ENCODE measurements around the gene SLC24A1. TPM values are rescaled to one million over a fixed set of nuclear protein-coding genes. Genes with fewer than 3 reads are reported as not detected.
A peak's percentile ranks its signal among the peaks of the same experiment; 100 is the strongest.

The SLC24A1 gene
- total RNA-seq: 1 to 10 TPM; 5.8 to 9.3 TPM

DNA sequence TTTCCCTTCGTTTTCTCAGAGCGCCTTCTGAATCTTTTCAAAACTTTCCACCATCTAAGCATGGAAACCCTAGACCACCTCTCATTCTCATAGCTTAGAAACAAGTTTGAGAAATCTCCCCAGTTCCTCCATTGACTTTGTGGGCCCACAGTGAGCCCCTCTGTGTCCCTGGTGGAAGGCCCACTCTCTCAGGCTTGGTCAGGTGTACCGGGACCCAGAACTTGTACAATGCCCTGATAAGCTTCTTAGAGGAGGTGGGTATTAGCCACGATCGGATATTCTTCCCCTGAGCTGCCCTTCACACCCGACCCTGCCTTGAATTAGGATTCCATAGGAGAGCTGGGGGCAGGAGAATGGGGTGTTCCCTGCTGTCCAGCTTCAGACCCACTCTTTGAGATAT is at the start of gene SLC24A1:
SLC24A1 (plus strand) TSS at position 301 of the 400 bp plus-strand sequence. CDS start 2,143 bp downstream, outside the sequence.
- no peak for DNase-seq
- Mint-ChIP-seq H3K27me3 (no peaks in the 10 kb centered on the region), H3K9me3 (no peaks in the 10 kb centered on the region), H3K36me3 (ENCODE audit: low read depth) (no peaks in the 10 kb centered on the region), H3K27ac (no peak within 1 kb of the TSS), H3K4me3 (no peak within 1 kb of the TSS), H3K4me1 (no peaks in the 10 kb centered on the region)
- CTCF ChIA-PET: interaction anchor here (1.0 to 2.4 kb wide), 3 partner anchors 14 to 19 kb away, joined by 3 to 6 read pairs (median 3); no protein-coding TSS in a partner anchor
- POLR2A ChIA-PET: interaction anchor here (1.3 kb wide), 1 partner anchor 10 kb away, joined by 6 read pairs; no protein-coding TSS in a partner anchor

GRCh38 chr15:65571971-65572370 is 49.8 kb upstream of the SLC24A1 start:
- no peak for DNase-seq
- peaks cover 22% of the 10 kb centered on the region for H3K36me3 Mint-ChIP-seq (ENCODE audit: low read depth)
- no peak overlapping the region for H3K27ac Mint-ChIP-seq
- POLR2A ChIA-PET: no interaction called here
- H3K27me3 Mint-ChIP-seq: no peaks in the 10 kb centered on the region
- H3K4me3 Mint-ChIP-seq: no peak overlapping the region
- no peaks in the 10 kb centered on the region for H3K9me3 Mint-ChIP-seq
- H3K4me1 Mint-ChIP-seq: no peaks in the 10 kb centered on the region
- CTCF ChIA-PET: interaction anchor here (1.3 kb wide), 1 partner anchor 10 kb away, joined by 4 read pairs; no protein-coding TSS in a partner anchor

- Mint-ChIP-seq H3K9me3 (no peaks in the 10 kb centered on the region), H3K4me1 (peaks cover 4% of the 10 kb centered on the region), H3K4me3 (no peak overlapping the region), H3K27ac (no peak overlapping the region), H3K36me3 (ENCODE audit: low read depth) (peaks cover 46% of the 10 kb centered on the region), H3K27me3 (no peaks in the 10 kb centered on the region)
- ChIA-PET CTCF (no interaction called here), POLR2A (no interaction called here)
- DNase-seq: no peak
Measured at GRCh38 chr15:65576664-65577063, 45.1 kb upstream of the SLC24A1 start.

GRCh38 chr15:65577129-65577996 is 44.4 kb upstream of the SLC24A1 start:
- CTCF ChIA-PET: no interaction called here
- no peaks in the 10 kb centered on the region for H3K9me3 Mint-ChIP-seq
- H3K27me3 Mint-ChIP-seq: no peaks in the 10 kb centered on the region
- no peak for DNase-seq
- POLR2A ChIA-PET: interaction anchor here (2.8 kb wide), 1 partner anchor 34 kb away, joined by 7 read pairs; the partner anchor contains the start of gene INTS14
- no peak overlapping the region for H3K4me3 Mint-ChIP-seq
- H3K36me3 Mint-ChIP-seq (ENCODE audit: low read depth): peaks cover 49% of the 10 kb centered on the region
- no peak overlapping the region for H3K27ac Mint-ChIP-seq
- peaks cover 5% of the 10 kb centered on the region for H3K4me1 Mint-ChIP-seq

DNA sequence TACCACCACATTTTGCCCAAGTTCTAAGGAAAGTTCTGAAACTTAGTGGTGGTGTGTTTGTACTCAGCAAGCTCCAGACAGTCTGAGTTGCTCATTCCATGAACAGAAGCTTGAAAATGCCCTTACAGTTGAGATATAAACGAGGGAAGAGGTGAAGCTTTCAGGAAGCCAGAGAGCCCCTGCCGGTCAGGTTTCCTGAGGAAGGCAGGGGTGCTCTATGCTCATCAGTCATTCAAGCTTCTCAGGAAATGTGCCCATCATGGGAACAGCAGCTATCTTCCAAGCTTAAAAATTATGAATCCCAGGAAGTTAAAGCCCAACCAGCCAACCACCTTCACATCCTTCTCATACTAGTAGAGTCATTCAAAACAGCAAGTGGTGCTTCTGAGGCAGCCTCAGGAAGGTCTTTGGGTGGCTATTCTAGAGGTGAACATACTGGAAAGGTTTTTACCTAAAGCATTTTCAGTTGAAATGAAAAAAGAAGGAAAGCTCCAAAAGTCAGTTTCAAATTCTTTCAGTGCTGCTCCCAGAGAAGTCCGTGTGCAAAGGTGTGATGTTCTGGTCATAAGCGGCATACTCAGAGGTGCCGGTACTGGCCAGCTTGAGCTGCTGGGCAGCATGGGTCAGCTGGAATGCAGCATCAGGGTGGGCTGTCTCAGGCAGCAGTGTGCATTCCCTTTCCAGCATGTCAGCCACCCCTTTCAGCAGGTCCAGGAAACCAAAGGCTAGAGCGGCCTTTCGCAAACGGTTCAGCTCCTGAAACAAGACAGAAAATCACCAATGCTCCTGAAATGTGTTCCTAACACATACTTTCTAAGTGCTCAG is 42.6 kb upstream of the SLC24A1 start:
- Mint-ChIP-seq H3K4me1 (peaks cover 19% of the 10 kb centered on the region), H3K27me3 (no peaks in the 10 kb centered on the region), H3K27ac (peak overlapping the region; percentile 13), H3K4me3 (no peak overlapping the region), H3K9me3 (no peaks in the 10 kb centered on the region), H3K36me3 (ENCODE audit: low read depth) (peaks cover 65% of the 10 kb centered on the region)
- no peak for DNase-seq
- ChIA-PET POLR2A (interaction anchor here (1.0 to 2.8 kb wide), 3 partner anchors 12 to 926 kb away, joined by 5 to 7 read pairs (median 5); partner anchors contain the start of genes INTS14, RPL4 and ZWILCH), CTCF (interaction anchor here (1.1 kb wide), 1 partner anchor 12 kb away, joined by 3 read pairs; no protein-coding TSS in a partner anchor)

DNA sequence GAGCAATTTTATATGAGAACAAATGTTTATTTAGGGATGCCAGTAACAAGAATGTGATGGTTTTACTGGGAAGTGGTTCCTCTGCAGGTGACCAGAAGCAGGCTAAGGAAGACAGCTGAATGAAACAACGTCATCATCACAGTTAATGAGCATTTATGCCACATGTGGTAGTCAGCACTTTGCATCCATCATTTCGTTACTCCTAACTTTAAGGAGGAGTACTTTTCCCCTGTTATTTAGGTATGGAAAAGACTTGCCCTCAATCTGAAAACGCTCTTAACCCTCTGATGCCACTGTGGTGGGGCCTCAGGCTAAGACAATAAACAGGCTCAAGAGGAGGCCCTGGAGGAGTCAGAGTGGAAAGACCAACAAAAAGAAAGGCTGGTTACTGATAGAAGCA is 42.0 kb upstream of the SLC24A1 start:
- H3K36me3 Mint-ChIP-seq (ENCODE audit: low read depth): peaks cover 72% of the 10 kb centered on the region
- H3K4me1 Mint-ChIP-seq: peaks cover 26% of the 10 kb centered on the region
- DNase-seq: no peak
- ChIA-PET POLR2A (interaction anchor here (1.3 to 2.8 kb wide), 3 partner anchors 11 to 289 kb away, joined by 4 to 7 read pairs (median 5); partner anchors contain the start of genes INTS14 and RAB11A), CTCF (interaction anchor here (1.0 to 1.2 kb wide), 3 partner anchors 11 to 63 kb away, joined by 3 read pairs; partner anchors contain the start of gene INTS14)
- no peaks in the 10 kb centered on the region for H3K9me3 Mint-ChIP-seq
- H3K4me3 Mint-ChIP-seq: no peak overlapping the region
- H3K27ac Mint-ChIP-seq: no peak overlapping the region
- H3K27me3 Mint-ChIP-seq: no peaks in the 10 kb centered on the region

- H3K27me3 Mint-ChIP-seq: no peaks in the 10 kb centered on the region
- H3K27ac Mint-ChIP-seq: peak overlapping the region; percentile 32
- CTCF ChIA-PET: interaction anchor here (1.0 to 1.2 kb wide), 2 partner anchors 30 to 64 kb away, joined by 3 read pairs; partner anchors contain the start of gene INTS14
- POLR2A ChIA-PET: interaction anchor here (1.3 kb wide), 1 partner anchor 289 kb away, joined by 4 read pairs; the partner anchor contains the start of gene RAB11A
- no peak overlapping the region for H3K4me3 Mint-ChIP-seq
- no peaks in the 10 kb centered on the region for H3K9me3 Mint-ChIP-seq
- peaks cover 73% of the 10 kb centered on the region for H3K36me3 Mint-ChIP-seq (ENCODE audit: low read depth)
- no peak for DNase-seq
- H3K4me1 Mint-ChIP-seq: peaks cover 27% of the 10 kb centered on the region
Measured at GRCh38 chr15:65580287-65580686, 41.5 kb upstream of the SLC24A1 start.

DNA sequence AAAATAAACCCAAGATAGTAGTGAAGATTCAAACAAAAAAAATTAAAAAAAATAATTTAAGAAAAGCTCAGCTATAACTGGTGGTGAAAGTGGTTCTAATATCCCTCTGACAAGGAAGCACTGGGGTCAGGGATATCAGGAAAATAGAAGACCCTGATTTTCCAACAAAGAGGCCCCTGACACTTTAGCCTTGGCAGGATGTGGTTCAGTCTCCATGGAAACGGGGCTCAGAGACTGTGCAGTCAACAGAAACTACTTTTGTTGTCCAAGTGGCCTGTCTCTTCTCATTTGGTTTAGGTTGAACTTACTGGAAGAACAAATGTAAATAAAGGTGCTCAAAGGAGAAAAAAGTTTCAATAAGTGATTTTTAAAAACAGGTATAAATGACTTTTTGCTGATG is 38.0 kb upstream of the SLC24A1 start:
- Mint-ChIP-seq H3K4me3 (no peak overlapping the region), H3K4me1 (peaks cover 30% of the 10 kb centered on the region)

DNA sequence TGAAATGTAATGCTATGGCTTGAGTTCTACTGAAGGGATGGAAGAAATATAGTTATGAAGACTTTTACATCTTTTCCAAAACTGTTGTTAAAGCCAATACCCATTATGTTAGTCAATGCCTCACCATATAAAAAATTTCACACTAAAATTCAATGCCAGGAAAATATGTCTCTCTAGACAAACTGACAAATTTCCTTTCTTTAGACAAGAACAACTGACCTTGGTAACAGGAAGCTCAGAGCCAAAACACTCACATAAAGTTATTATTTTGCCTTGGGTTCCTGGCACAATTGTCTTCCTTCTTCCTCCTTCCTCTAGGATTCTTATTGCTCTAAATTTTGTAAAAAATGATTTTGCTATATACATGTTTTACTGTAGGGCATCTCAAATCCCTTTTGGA is 37.5 kb upstream of the SLC24A1 start:
- DNase-seq: no peak
- Mint-ChIP-seq H3K27ac (peak overlapping the region; percentile 72), H3K27me3 (no peaks in the 10 kb centered on the region), H3K4me3 (no peak overlapping the region), H3K9me3 (no peaks in the 10 kb centered on the region), H3K36me3 (ENCODE audit: low read depth) (peaks cover 67% of the 10 kb centered on the region), H3K4me1 (peaks cover 28% of the 10 kb centered on the region)
- POLR2A ChIA-PET: interaction anchor here (1.1 to 1.6 kb wide), 3 partner anchors 27 to 55 kb away, joined by 3 to 5 read pairs (median 3); partner anchors contain the start of gene INTS14
- CTCF ChIA-PET: interaction anchor here (1.0 kb wide), 1 partner anchor 272 kb away, joined by 5 read pairs; no protein-coding TSS in a partner anchor

More for the DNA sequence above, 38.0 kb upstream of the SLC24A1 start:
- peak; percentile 70 for DNase-seq
- Mint-ChIP-seq H3K27me3 (no peaks in the 10 kb centered on the region), H3K27ac (peak overlapping the region; percentile 72), H3K36me3 (ENCODE audit: low read depth) (peaks cover 72% of the 10 kb centered on the region), H3K9me3 (no peaks in the 10 kb centered on the region)
- CTCF ChIA-PET: no interaction called here
- POLR2A ChIA-PET: interaction anchor here (1.3 to 1.6 kb wide), 2 partner anchors 27 to 54 kb away, joined by 3 to 5 read pairs; partner anchors contain the start of gene INTS14

DNA sequence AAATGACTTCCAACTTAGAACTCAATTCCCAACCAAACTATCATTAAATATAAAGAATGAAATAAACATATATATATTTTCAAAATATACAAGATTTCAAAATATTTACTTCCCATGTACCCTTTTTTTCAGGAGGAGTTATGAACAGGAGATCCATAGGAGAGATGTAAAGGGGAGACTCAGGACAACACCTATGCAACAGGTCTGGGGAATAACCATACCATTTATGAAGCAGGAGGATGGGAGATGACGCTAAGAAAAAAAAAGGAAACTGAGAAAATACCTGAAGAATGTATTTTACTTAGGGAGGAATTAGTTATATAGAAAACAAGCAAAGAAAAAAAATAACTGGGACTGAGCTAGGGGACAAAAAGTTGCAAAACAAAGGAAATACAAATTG is 34.6 kb upstream of the SLC24A1 start:
- Mint-ChIP-seq H3K27ac (no peak overlapping the region), H3K36me3 (ENCODE audit: low read depth) (peaks cover 67% of the 10 kb centered on the region), H3K9me3 (no peaks in the 10 kb centered on the region), H3K4me1 (peaks cover 26% of the 10 kb centered on the region), H3K4me3 (no peak overlapping the region), H3K27me3 (no peaks in the 10 kb centered on the region)
- POLR2A ChIA-PET: interaction anchor here (0.7 kb wide), 1 partner anchor 24 kb away, joined by 3 read pairs; the partner anchor contains the start of gene INTS14
- CTCF ChIA-PET: no interaction called here
- no peak for DNase-seq

- Mint-ChIP-seq H3K27me3 (no peaks in the 10 kb centered on the region), H3K36me3 (ENCODE audit: low read depth) (peaks cover 34% of the 10 kb centered on the region), H3K27ac (no peak overlapping the region), H3K9me3 (no peaks in the 10 kb centered on the region), H3K4me1 (peaks cover 5% of the 10 kb centered on the region), H3K4me3 (no peak overlapping the region)
- POLR2A ChIA-PET: interaction anchor here (1.1 to 2.4 kb wide), 3 partner anchors 15 to 273 kb away, joined by 3 to 8 read pairs (median 3); partner anchors contain the start of genes INTS14 and RAB11A
- CTCF ChIA-PET: interaction anchor here (0.6 to 1.5 kb wide), 6 partner anchors 15 to 267 kb away, joined by 3 to 7 read pairs (median 4); partner anchors contain the start of gene INTS14
- DNase-seq: no peak
Measured at GRCh38 chr15:65595960-65596359, 25.8 kb upstream of the SLC24A1 start.

DNA sequence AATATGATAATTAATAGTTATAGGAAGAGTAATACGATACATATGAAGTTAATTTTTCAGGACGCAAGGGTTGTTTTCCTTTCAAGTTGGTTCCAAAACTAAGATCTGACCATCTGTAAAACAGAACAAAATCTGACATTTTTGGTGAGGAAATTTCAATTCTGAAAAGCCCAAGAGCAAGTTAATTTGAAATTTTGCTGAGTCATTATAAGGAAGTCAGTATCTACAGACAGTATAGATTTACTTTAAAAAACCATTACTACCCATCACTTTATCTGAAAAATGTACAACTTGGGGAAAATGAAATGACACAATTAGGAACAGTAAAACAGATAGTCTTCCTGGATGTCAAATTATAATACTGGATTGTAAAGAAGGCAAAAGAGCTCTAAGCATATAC is 23.3 kb upstream of the SLC24A1 start:
- Mint-ChIP-seq H3K4me1 (peaks cover 5% of the 10 kb centered on the region), H3K4me3 (no peak overlapping the region), H3K9me3 (no peaks in the 10 kb centered on the region), H3K27ac (no peak overlapping the region), H3K27me3 (no peaks in the 10 kb centered on the region), H3K36me3 (ENCODE audit: low read depth) (peaks cover 31% of the 10 kb centered on the region)
- ChIA-PET CTCF (no interaction called here), POLR2A (interaction anchor here (1.6 kb wide), 1 partner anchor 12 kb away, joined by 7 read pairs; the partner anchor contains the start of gene INTS14)
- DNase-seq: no peak

Data from activated CD4-positive, alpha-beta memory T cell treated with anti-CD3 and anti-CD28 coated beads, Interleukin-2, amount 10 ng/mL, durations not matched to agents 7 days and 5 days (primary cell).